Effector CD4-positive, alpha-beta T cell (primary cell): ENCODE measurements around the gene TRIML1.
"Not testable (repeated sequence)": the region's sequence is repeated elsewhere in the genome, so short reads cannot be mapped to it uniquely, and the experiment has no call there.

Experiments used
- DNase-seq: peaks from one replicate; pipeline ENCODE4 v3.0.0-alpha.2; 2020

TRIML1 gene

GRCh38 chr4:188154668-188155405 lies 15.6 kb downstream of the TRIML1 start:
- no peak for DNase-seq

- no peak for DNase-seq
Measured at GRCh38 chr4:188158336-188158735, 19.1 kb downstream of the TRIML1 start.

GRCh38 chr4:188159513-188160226 lies 20.4 kb downstream of the TRIML1 start:
- not testable (repeated sequence) for DNase-seq

GRCh38 chr4:188160406-188160805 lies 21.2 kb downstream of the TRIML1 start:
- DNase-seq, result no peak

- DNase-seq, result no peak
Measured at GRCh38 chr4:188161167-188161566, 21.9 kb downstream of the TRIML1 start.

- DNase-seq, result no peak
Measured at GRCh38 chr4:188162698-188163097, 23.5 kb downstream of the TRIML1 start.

- DNase-seq, result no peak
Measured at GRCh38 chr4:188168726-188169373, 29.6 kb downstream of the TRIML1 start.

- no peak for DNase-seq
Measured at GRCh38 chr4:188171551-188171950, 32.3 kb downstream of the TRIML1 start.

GRCh38 chr4:188175288-188175687 lies 36.0 kb downstream of the TRIML1 start:
- DNase-seq, result no peak

- DNase-seq, result no peak
Measured at GRCh38 chr4:188177997-188178675, 38.9 kb downstream of the TRIML1 start.

GRCh38 chr4:188178806-188179205 lies 39.6 kb downstream of the TRIML1 start:
- DNase-seq, result no peak

GRCh38 chr4:188187106-188187505 lies 47.9 kb downstream of the TRIML1 start:
- DNase-seq, result no peak

- no peak for DNase-seq
Measured at GRCh38 chr4:188190461-188190860, 51.2 kb downstream of the TRIML1 start.

- DNase-seq, result no peak
Measured at GRCh38 chr4:188194421-188194820, 55.2 kb downstream of the TRIML1 start.

- no peak for DNase-seq
Measured at GRCh38 chr4:188195389-188195985, 56.2 kb downstream of the TRIML1 start.

- DNase-seq, result no peak
Measured at GRCh38 chr4:188196134-188196735, 57.0 kb downstream of the TRIML1 start.
